ENCODE measurements around the gene RASD2. TPM values are rescaled to one million over a fixed set of nuclear protein-coding genes. Genes with fewer than 3 reads are reported as not detected.
"Not testable (repeated sequence)": the region's sequence is repeated elsewhere in the genome, so short reads cannot be mapped to it uniquely, and the experiment has no call there.

RASD2 gene
- total RNA-seq, 1 experiment from 2014 or later = 2.4 TPM

DNA sequence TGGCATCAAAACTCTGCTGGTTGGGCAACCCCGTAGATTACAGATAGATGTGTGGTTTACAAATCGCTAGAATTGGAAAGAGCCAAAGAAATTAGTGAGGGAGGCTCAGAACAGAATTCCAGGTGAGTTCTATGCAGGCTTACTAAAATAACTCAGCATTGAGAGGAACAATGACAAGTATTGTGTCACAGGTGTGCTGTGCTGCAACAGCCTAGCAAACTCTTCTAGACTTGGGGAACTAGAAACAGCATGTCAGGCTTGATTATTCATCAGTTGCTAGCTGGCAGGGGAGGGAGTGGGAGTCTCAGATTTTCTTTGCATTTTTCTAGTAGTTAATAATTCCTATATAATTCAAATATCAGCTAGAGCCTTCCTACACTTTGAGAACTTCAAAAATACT, 26.3 kb upstream of the RASD2 start:
- no peak for TF ChIP-seq CBX3 (IDR thresholded peaks at IDR 0.05; ENCODE audit: low read depth)
- Histone ChIP-seq H3K36me3 (ENCODE audit: control insufficient read depth in 1 of 2, insufficient read depth in 2 of 2, low read length in 2 of 2) (no peaks in the 10 kb centered on the region), H3K4me3 (replicated peaks in 1 of 2; ENCODE audit: low read depth in 1 of 2, low read length in 2 of 2) (no peak overlapping the region), H3K4me1 (ENCODE audit: control insufficient read depth in 1 of 2, insufficient read depth in 2 of 2, low read length in 2 of 2) (no peaks in the 10 kb centered on the region), H3K9me2 (ENCODE audit: insufficient read depth) (no peaks in the 10 kb centered on the region; the same call in 1 of the 2 replicates), H3K27ac (ENCODE audit: low read depth, low read length) (no peak overlapping the region), H4K20me1 (ENCODE audit: insufficient read depth) (no peaks in the 10 kb centered on the region), H3K27me3 (ENCODE audit: insufficient read depth, low read length) (peaks cover 30% of the 10 kb centered on the region), H3K9me3 (ENCODE audit: control insufficient read depth in 1 of 2, insufficient read depth in 1 of 2, low read depth in 1 of 2, low read length in 2 of 2) (no peaks in the 10 kb centered on the region), H2AFZ (ENCODE audit: low read depth, low read length, poor library complexity, severe bottlenecking) (no peak overlapping the region), H3K79me2 (ENCODE audit: insufficient read depth, low read length) (no peaks in the 10 kb centered on the region), H3K9ac (ENCODE audit: low read length) (no peak overlapping the region), H3K4me2 (ENCODE audit: low read length) (no peak overlapping the region)
- RAD21 ChIA-PET (ENCODE audit: low non-redundant PET in 1 of 2, low total read pairs in 2 of 2, uncharacterized antibody in 2 of 2, unreplicated experiment in 2 of 2) = no interaction called here
- CTCF ChIA-PET = no interaction called here
- intact Hi-C loops (cut with micrococcal nuclease) = no loop called here
- BruUV-seq (replicated peaks) = no TSS peak
- DNase-seq (ENCODE audit: low read depth, low spot score) = no peak
- no peak for ATAC-seq
- POLR2A ChIA-PET = no interaction called here

DNA sequence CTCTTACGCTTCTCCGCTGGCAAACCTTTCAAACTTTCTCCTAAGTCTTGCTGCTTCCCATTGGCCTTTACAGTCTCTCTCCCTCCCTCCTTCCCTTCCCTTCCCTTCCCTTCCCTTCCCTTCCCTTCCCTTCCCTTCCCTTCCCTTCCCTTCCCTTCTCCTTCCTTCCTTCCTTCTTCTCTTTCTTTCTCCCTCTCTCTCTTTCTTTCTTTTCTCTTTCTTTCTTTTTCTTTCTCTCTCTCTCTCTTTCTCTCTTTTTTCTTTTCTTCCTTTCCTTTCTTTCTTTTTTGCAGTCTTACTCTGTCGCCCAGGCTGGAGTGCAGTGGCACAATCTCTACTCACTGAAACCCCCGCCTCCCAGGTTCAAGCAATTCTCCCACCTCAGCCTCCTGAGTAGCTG, 24.7 kb upstream of the RASD2 start:
- POLR2A ChIA-PET; H3K4me1 ChIP-seq (ENCODE audit: control insufficient read depth in 1 of 2, insufficient read depth in 2 of 2, low read length in 2 of 2); H3K4me3 ChIP-seq (replicated peaks in 1 of 2; ENCODE audit: low read depth in 1 of 2, low read length in 2 of 2); CTCF ChIA-PET; H4K20me1 ChIP-seq (ENCODE audit: insufficient read depth); H3K4me2 ChIP-seq (ENCODE audit: low read length); BruUV-seq (replicated peaks); H3K9me2 ChIP-seq (ENCODE audit: insufficient read depth); RAD21 ChIA-PET (ENCODE audit: low non-redundant PET in 1 of 2, low total read pairs in 2 of 2, uncharacterized antibody in 2 of 2, unreplicated experiment in 2 of 2); DNase-seq (ENCODE audit: low read depth, low spot score); H2AFZ ChIP-seq (ENCODE audit: low read depth, low read length, poor library complexity, severe bottlenecking); ATAC-seq; intact Hi-C loops (cut with micrococcal nuclease); H3K36me3 ChIP-seq (ENCODE audit: control insufficient read depth in 1 of 2, insufficient read depth in 2 of 2, low read length in 2 of 2); H3K9ac ChIP-seq (ENCODE audit: low read length); H3K79me2 ChIP-seq (ENCODE audit: insufficient read depth, low read length); H3K27ac ChIP-seq (ENCODE audit: low read depth, low read length); H3K9me3 ChIP-seq (ENCODE audit: control insufficient read depth in 1 of 2, insufficient read depth in 1 of 2, low read depth in 1 of 2, low read length in 2 of 2): not testable (repeated sequence)
- peaks cover 30% of the 10 kb centered on the region for H3K27me3 ChIP-seq (ENCODE audit: insufficient read depth, low read length)

DNA sequence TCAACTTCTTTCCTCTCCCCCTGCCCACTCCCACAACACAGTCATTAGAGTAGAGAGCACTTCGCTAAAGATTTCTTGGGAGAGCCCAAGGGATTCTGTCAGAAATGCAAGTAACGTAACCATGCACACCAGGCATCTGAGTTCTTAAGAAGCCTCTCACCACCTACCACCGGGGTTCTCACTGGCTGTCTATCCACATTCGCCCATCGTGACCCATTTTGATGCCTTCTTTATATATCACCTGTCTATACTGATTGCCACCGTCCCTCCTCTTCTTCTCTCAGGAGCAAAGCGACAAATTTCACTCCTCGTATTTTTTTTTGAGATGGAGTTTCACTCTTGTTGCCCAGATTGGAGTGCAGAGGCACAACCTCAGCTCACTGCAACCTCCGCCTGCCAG, 23.9 kb upstream of the RASD2 start:
- Histone ChIP-seq H3K36me3 (ENCODE audit: control insufficient read depth in 1 of 2, insufficient read depth in 2 of 2, low read length in 2 of 2) (no peaks in the 10 kb centered on the region), H3K4me2 (ENCODE audit: low read length) (no peak overlapping the region), H3K9me2 (ENCODE audit: insufficient read depth) (no peaks in the 10 kb centered on the region; the same call in 1 of the 2 replicates), H2AFZ (ENCODE audit: low read depth, low read length, poor library complexity, severe bottlenecking) (no peak overlapping the region), H3K4me1 (ENCODE audit: control insufficient read depth in 1 of 2, insufficient read depth in 2 of 2, low read length in 2 of 2) (no peaks in the 10 kb centered on the region; a peak in 1 of 4 replicates), H3K4me3 (replicated peaks in 1 of 2; ENCODE audit: low read depth in 1 of 2, low read length in 2 of 2) (no peak overlapping the region), H3K9me3 (ENCODE audit: control insufficient read depth in 1 of 2, insufficient read depth in 1 of 2, low read depth in 1 of 2, low read length in 2 of 2) (no peaks in the 10 kb centered on the region), H4K20me1 (ENCODE audit: insufficient read depth) (no peaks in the 10 kb centered on the region), H3K27me3 (ENCODE audit: insufficient read depth, low read length) (peaks cover 30% of the 10 kb centered on the region), H3K27ac (ENCODE audit: low read depth, low read length) (no peak overlapping the region), H3K79me2 (ENCODE audit: insufficient read depth, low read length) (no peaks in the 10 kb centered on the region), H3K9ac (ENCODE audit: low read length) (no peak overlapping the region)
- DNase-seq (ENCODE audit: low read depth, low spot score) (no peak), ATAC-seq (no peak)
- ChIA-PET RAD21 (ENCODE audit: low non-redundant PET in 1 of 2, low total read pairs in 2 of 2, uncharacterized antibody in 2 of 2, unreplicated experiment in 2 of 2) (no interaction called here), CTCF (no interaction called here), POLR2A (no interaction called here)
- intact Hi-C loops (cut with micrococcal nuclease) = no loop called here
- no TSS peak for BruUV-seq (replicated peaks)
- TF ChIP-seq FOSL1 (IDR thresholded peaks at IDR 0.05; ENCODE audit: low read depth) = no peak
- TF ChIP-seq SRF (IDR thresholded peaks at IDR 0.05; ENCODE audit: low read depth) = no peak
- no peak for TF ChIP-seq ZFX (IDR thresholded peaks at IDR 0.05)
- no peak for TF ChIP-seq POLR2A (IDR thresholded peaks at IDR 0.05; ENCODE audit: borderline replicate concordance, extremely low read depth, insufficient read depth, insufficient read length)
- TF ChIP-seq EZH2phosphoT487 (IDR thresholded peaks at IDR 0.05; ENCODE audit: borderline replicate concordance) = no peak
- TF ChIP-seq, protein P1, sequence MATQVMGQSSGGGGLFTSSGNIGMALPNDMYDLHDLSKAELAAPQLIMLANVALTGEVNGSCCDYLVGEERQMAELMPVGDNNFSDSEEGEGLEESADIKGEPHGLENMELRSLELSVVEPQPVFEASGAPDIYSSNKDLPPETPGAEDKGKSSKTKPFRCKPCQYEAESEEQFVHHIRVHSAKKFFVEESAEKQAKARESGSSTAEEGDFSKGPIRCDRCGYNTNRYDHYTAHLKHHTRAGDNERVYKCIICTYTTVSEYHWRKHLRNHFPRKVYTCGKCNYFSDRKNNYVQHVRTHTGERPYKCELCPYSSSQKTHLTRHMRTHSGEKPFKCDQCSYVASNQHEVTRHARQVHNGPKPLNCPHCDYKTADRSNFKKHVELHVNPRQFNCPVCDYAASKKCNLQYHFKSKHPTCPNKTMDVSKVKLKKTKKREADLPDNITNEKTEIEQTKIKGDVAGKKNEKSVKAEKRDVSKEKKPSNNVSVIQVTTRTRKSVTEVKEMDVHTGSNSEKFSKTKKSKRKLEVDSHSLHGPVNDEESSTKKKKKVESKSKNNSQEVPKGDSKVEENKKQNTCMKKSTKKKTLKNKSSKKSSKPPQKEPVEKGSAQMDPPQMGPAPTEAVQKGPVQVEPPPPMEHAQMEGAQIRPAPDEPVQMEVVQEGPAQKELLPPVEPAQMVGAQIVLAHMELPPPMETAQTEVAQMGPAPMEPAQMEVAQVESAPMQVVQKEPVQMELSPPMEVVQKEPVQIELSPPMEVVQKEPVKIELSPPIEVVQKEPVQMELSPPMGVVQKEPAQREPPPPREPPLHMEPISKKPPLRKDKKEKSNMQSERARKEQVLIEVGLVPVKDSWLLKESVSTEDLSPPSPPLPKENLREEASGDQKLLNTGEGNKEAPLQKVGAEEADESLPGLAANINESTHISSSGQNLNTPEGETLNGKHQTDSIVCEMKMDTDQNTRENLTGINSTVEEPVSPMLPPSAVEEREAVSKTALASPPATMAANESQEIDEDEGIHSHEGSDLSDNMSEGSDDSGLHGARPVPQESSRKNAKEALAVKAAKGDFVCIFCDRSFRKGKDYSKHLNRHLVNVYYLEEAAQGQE (IDR thresholded peaks at IDR 0.05; ENCODE audit: low read depth) = no peak
- TF ChIP-seq, protein P2, sequence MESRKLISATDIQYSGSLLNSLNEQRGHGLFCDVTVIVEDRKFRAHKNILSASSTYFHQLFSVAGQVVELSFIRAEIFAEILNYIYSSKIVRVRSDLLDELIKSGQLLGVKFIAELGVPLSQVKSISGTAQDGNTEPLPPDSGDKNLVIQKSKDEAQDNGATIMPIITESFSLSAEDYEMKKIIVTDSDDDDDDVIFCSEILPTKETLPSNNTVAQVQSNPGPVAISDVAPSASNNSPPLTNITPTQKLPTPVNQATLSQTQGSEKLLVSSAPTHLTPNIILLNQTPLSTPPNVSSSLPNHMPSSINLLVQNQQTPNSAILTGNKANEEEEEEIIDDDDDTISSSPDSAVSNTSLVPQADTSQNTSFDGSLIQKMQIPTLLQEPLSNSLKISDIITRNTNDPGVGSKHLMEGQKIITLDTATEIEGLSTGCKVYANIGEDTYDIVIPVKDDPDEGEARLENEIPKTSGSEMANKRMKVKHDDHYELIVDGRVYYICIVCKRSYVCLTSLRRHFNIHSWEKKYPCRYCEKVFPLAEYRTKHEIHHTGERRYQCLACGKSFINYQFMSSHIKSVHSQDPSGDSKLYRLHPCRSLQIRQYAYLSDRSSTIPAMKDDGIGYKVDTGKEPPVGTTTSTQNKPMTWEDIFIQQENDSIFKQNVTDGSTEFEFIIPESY (IDR thresholded peaks at IDR 0.05; ENCODE audit: extremely low read depth, insufficient replicate concordance, low read length) = no peak
- no peak for TF ChIP-seq ZNF274 (IDR thresholded peaks at IDR 0.05; ENCODE audit: low read depth, low read length)
- no peak for TF ChIP-seq JUND (IDR thresholded peaks at IDR 0.05)

All from HCT116 (cell line).